Esophagus muscularis mucosa (tissue), 4 donors: Measurements from ENCODE around the gene ITGB6. TPM values are rescaled to one million over a fixed set of nuclear protein-coding genes. Genes with fewer than 3 reads are reported as not detected.

Experiments
- DNase-seq: peaks from one replicate; pipeline ENCODE4 v3.0.0-alpha.2; 2017; ENCODE audit errors: extremely low spot score
- H3K27ac ChIP-seq, 4 donors: fragments of 200-600 bp; sonication (generic); replicated peaks in 1 of 4; 1 replicate in 3 of 4; 2 replicates in 1 of 4; pipeline ENCODE4 v1.5.1; 2016 to 2019; ENCODE audit warnings: mild to moderate bottlenecking in 1 of 4
- H3K27me3 ChIP-seq, 4 donors: fragments of 200-600 bp; sonication (generic); one replicate each; pipeline versions ENCODE4 v1.5.1 to v1.6.0; 2016 to 2019
- H3K36me3 ChIP-seq, 4 donors: fragments of 200-600 bp; sonication (generic); one replicate each; pipeline ENCODE4 v1.5.1; 2016 to 2019
- H3K4me1 ChIP-seq, 4 donors: fragments of 200-600 bp; sonication (generic); one replicate each; pipeline ENCODE4 v1.5.1; 2016 to 2019
- H3K4me3 ChIP-seq, 4 donors: fragments of 200-600 bp; sonication (generic); 1 replicate in 2 of 4; 2 replicates in 2 of 4; pipeline ENCODE4 v1.5.1; 2016 to 2019; ENCODE audit warnings: mild to moderate bottlenecking in 4 of 4, moderate library complexity in 1 of 4
- H3K9me3 ChIP-seq, 4 donors: fragments of 200-600 bp; sonication (generic); 1 replicate in 3 of 4; 2 replicates in 1 of 4; pipeline ENCODE4 v1.5.1; 2016 to 2019
- EP300 ChIP-seq: sonication (generic); formaldehyde crosslinking; IDR thresholded peaks from one replicate; pipeline ENCODE4 v1.6.1; 2017; ENCODE audit warnings: antibody characterized with exemption
- POLR2A ChIP-seq: fragments of 450-650 bp; IDR thresholded peaks from one replicate; pipeline ENCODE4 v1.6.1; 2017; ENCODE audit warnings: antibody characterized with exemption, moderate library complexity, mild to moderate bottlenecking, low read depth
- POLR2AphosphoS5 ChIP-seq, 2 donors: sonication (generic); formaldehyde crosslinking; IDR thresholded peaks; one replicate each; pipeline ENCODE4 v1.6.1; 2017; ENCODE audit warnings: antibody characterized with exemption in 2 of 2
- WGBS: methylation state at CpG from one replicate; pipeline ENCODE4 v1.1.5; 2018; 5-methylcytosine and 5-hydroxymethylcytosine counted together
- intact Hi-C: fragments of 100-400 bp; cut with DNase I; formaldehyde crosslinking; loops from one replicate; pipeline ENCODE4 v1.15.1; 2023
- total RNA-seq, 4 donors: library from RNA; depleted of rRNA; stranded (reverse); fragments of >200 nt; gene quantifications; one replicate each; pipeline versions ENCODE4 v1.1.0 to v1.2.1, GENCODE V29; 2016
- TF ChIP-seq, protein P1 (sequence below), 3 experiments: fragments of 200-600 bp in 2 of 3; fragments of 450-650 bp in 1 of 3; sonication (generic) in 2 of 3; IDR thresholded peaks; one replicate each; pipeline ENCODE4 v1.5.1; 2017 to 2019; ENCODE audit warnings: antibody characterized with exemption in 3 of 3, mild to moderate bottlenecking in 2 of 3, moderate library complexity in 1 of 3

Gene ITGB6
- total RNA-seq, 4 donors from 2014 or later: 0.17 to 3.4 TPM; not detected in 2

GRCh38 chr2:160207804-160208654 is 8.0 kb upstream of the ITGB6 start:
- Histone ChIP-seq H3K4me3 (no peak overlapping the region), H3K4me1 (peaks cover 9 to 34% (median 22%) of the 10 kb centered on the region in 4 donors), H3K36me3 (no peaks in the 10 kb centered on the region), H3K27ac (peak overlapping the region; percentile 39 to 63 (median 61)), H3K27me3 (no peaks in the 10 kb centered on the region), H3K9me3 (no peaks in the 10 kb centered on the region)
- intact Hi-C loops: no loop called here
- no peak for TF ChIP-seq EP300
- TF ChIP-seq, protein P1, sequence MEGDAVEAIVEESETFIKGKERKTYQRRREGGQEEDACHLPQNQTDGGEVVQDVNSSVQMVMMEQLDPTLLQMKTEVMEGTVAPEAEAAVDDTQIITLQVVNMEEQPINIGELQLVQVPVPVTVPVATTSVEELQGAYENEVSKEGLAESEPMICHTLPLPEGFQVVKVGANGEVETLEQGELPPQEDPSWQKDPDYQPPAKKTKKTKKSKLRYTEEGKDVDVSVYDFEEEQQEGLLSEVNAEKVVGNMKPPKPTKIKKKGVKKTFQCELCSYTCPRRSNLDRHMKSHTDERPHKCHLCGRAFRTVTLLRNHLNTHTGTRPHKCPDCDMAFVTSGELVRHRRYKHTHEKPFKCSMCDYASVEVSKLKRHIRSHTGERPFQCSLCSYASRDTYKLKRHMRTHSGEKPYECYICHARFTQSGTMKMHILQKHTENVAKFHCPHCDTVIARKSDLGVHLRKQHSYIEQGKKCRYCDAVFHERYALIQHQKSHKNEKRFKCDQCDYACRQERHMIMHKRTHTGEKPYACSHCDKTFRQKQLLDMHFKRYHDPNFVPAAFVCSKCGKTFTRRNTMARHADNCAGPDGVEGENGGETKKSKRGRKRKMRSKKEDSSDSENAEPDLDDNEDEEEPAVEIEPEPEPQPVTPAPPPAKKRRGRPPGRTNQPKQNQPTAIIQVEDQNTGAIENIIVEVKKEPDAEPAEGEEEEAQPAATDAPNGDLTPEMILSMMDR (IDR thresholded peaks at IDR 0.05): no peak
- TF ChIP-seq POLR2A: no peak
- TF ChIP-seq POLR2AphosphoS5 (IDR thresholded peaks at IDR 0.05): no peak
- WGBS: 54% methylated on average over 12 of the region's 12 CpGs
- DNase-seq: no peak

GRCh38 chr2:160207271-160207670 is 7.2 kb upstream of the ITGB6 start:
- WGBS: 81% methylated on average over 4 of the region's 4 CpGs
- TF ChIP-seq, protein P1 (IDR thresholded peaks at IDR 0.05): no peak
- TF ChIP-seq POLR2AphosphoS5 (IDR thresholded peaks at IDR 0.05) (no peak), POLR2A (no peak), EP300 (no peak)
- peak overlapping the region in 2 of 4 donors; percentile 60 to 63 for H3K27ac ChIP-seq

GRCh38 chr2:160206436-160206835 is 6.4 kb upstream of the ITGB6 start:
- DNase-seq: no peak
- Histone ChIP-seq H3K27me3 (no peaks in the 10 kb centered on the region), H3K9me3 (no peaks in the 10 kb centered on the region), H3K27ac (no peak overlapping the region), H3K36me3 (no peaks in the 10 kb centered on the region), H3K4me1 (peaks cover 9 to 34% (median 22%) of the 10 kb centered on the region in 4 donors), H3K4me3 (no peak overlapping the region)
- 97% methylated on average over 4 of the region's 4 CpGs for WGBS
- intact Hi-C loops: no loop called here
- TF ChIP-seq POLR2A (no peak), EP300 (no peak), POLR2AphosphoS5 (IDR thresholded peaks at IDR 0.05) (no peak)
- TF ChIP-seq, protein P1 (IDR thresholded peaks at IDR 0.05): no peak

More at GRCh38 chr2:160207271-160207670, 7.2 kb upstream of the ITGB6 start:
- Histone ChIP-seq H3K4me1 (peaks cover 9 to 34% (median 22%) of the 10 kb centered on the region in 4 donors), H3K9me3 (no peaks in the 10 kb centered on the region), H3K36me3 (no peaks in the 10 kb centered on the region), H3K27me3 (no peaks in the 10 kb centered on the region), H3K4me3 (no peak overlapping the region)
- intact Hi-C loops: no loop called here
- DNase-seq: no peak

GRCh38 chr2:160205505-160205904 is 5.4 kb upstream of the ITGB6 start:
- Histone ChIP-seq H3K27me3 (no peaks in the 10 kb centered on the region), H3K4me1 (peaks cover 9 to 34% (median 22%) of the 10 kb centered on the region in 4 donors), H3K4me3 (no peak overlapping the region), H3K36me3 (no peaks in the 10 kb centered on the region), H3K27ac (no peak overlapping the region), H3K9me3 (no peaks in the 10 kb centered on the region)
- TF ChIP-seq POLR2AphosphoS5 (IDR thresholded peaks at IDR 0.05): peak in 1 of 2 donors; percentile 12
- no peak for TF ChIP-seq EP300
- DNase-seq: no peak
- intact Hi-C loops: no loop called here
- WGBS: 56% methylated on average over 6 of the region's 7 CpGs

DNA sequence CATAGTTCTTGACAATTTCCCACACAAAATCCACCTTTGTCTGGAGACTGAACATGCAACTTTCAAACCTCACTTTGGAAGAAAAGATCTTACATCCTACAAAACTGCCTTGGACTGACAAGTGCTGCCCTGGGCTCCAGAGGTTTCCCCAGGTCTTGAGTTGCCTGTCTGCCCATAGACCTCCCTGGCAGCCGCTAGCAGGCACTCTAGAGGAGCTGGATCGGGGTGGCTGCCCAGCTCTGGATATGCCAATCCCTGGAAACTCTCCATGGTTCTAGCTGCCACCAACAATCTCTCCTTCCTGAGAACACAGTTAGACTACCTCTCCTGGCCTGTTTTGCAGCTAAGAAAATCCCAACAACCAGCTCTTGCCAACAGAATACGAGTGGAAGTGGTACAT is 3.4 kb upstream of the ITGB6 start:
- WGBS: 50% methylated on average over 2 of the region's 3 CpGs
- H3K36me3 ChIP-seq: no peaks in the 10 kb centered on the region
- H3K9me3 ChIP-seq: no peaks in the 10 kb centered on the region
- intact Hi-C loops: no loop called here
- H3K27me3 ChIP-seq: no peaks in the 10 kb centered on the region
- no peak overlapping the region for H3K27ac ChIP-seq
- H3K4me3 ChIP-seq: no peak overlapping the region
- peaks cover 7 to 18% (median 10%) of the 10 kb centered on the region in 4 donors for H3K4me1 ChIP-seq
- DNase-seq: no peak
- TF ChIP-seq POLR2A (no peak), POLR2AphosphoS5 (IDR thresholded peaks at IDR 0.05) (no peak), EP300 (no peak)
- TF ChIP-seq, protein P1 (IDR thresholded peaks at IDR 0.05): no peak
